Kidney capillary endothelial cell (primary cell): Measurements from ENCODE around the gene AMBRA1.
A peak's percentile ranks its signal among the peaks of the same experiment; 100 is the strongest.

Source experiments
- DNase-seq: peaks from one replicate; pipeline ENCODE4 v3.0.0-alpha.2; 2018; ENCODE audit warnings: low spot score

Gene AMBRA1

DNA sequence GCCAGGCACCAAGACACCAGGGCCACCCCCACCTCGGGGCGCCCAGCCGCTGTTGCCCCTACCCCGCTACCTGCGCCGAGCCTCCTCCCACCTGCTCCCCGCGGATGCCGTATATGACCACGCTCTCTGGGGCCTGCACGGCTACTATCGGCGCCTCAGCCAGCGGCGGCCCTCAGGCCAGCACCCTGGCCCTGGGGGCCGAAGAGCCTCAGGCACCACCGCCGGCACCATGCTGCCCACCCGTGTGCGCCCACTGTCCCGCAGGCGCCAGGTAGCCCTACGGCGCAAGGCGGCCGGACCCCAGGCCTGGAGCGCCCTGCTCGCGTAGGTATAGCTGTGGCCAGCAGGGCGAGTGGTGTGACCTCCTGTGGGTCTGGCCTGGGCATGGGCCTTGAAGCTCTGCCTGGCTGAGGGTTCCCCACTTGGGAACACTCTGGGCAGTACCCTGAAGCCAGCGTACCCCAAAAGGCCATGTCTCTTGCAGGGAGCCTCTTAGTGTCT is 227.1 kb downstream of the AMBRA1 start:
- no peak for DNase-seq

DNA sequence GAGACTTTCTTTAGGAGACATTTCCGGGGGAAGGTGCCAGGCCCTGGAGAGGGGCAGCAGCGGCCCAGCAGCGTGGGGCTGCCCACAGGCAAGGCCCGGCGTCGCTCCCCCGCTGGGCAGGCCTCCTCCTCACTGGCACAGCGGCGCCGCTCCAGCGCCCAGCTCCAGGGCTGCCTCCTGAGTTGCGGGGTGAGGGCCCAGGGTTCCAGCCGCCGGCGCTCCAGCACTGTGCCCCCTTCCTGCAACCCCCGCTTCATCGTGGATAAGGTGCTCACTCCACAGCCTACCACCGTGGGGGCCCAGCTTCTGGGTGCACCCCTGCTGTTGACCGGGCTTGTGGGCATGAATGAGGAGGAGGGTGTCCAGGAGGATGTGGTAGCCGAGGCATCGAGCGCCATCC is 227.6 kb downstream of the AMBRA1 start:
- no peak for DNase-seq

DNA sequence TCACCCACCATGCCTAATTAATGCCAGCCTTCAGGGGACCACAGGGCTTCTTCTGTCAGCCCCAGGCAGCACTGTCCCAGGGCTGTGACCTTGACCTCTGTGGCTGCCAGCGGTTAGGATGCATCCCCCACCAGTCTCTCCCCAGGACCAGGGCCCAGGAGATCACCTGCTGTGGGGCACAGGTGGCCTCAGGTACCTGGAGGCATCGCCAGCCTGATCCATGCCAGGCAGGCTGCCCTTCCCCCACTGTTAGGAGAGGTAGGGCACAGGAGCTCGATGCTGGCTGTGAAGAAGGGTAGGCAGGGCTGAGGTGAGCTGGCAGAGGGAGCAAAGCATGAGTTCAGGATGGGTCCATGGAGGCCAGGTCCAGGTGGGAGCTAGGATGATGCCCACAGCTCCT is 229.0 kb downstream of the AMBRA1 start:
- DNase-seq = no peak

DNA sequence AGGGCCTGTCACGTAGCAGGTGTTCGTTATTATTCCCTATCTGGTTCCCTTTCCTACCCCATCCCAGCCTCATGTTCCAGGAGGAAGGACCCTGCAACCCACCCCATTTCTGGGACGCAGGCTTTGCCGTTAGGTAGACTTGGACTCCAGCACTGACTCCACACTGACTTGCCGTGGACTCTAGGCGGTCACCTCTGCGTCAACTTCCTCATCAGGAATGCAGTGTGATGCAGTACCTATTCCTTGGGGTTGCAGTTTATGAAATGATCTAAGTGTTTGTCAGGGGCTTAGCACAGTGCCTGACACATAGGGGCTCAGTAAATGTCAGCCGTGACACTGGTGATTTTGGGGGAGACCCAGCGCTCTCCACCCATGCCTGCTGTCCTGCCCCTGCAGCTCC is 229.8 kb downstream of the AMBRA1 start:
- DNase-seq = no peak

DNA sequence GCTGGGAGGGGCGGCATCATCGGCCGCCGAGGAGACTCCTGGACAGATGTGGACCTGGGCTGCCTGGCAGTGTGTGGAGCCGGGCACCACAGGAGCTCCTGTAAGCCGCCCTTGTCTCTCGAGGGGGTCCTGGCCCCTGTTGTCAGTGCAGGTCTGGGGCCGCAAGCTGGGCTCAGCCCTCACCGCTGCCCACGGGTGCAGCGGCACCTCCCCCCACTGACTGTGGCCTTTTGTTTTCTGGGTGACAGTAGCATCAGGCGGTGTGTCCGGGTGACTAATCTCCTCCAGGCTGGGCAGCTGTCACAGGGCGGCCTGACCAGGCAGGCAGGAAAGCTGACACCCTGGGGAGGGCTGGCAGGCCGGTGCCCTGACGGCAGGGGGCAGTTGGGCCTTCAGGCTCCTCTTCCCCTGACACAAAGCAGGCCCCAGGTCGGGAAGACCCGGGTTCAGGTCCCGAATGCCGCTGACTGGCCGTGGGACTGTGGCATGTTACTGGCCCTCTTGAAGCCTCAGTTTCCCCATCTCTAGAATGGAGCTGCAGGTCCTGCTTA is 230.3 kb downstream of the AMBRA1 start:
- DNase-seq = peak; percentile 94

DNA sequence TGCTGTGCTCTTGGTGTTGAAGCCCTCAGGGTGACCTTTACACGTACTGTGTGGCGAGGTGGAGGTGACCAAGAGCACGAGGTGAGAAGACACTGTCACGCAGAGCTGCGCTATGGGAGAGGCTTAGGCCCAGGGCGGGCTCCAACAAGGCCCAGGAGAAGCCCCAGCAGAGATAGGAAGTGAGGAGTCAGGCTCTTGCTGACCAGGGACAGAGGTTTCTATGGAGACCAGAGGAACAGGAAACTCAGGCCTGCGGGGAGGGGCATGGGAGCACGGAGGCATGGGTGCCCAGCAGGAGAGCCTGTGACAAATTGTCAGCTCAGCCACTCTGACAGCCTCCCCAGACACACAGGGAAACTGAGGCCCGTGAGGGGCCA is 230.8 kb downstream of the AMBRA1 start:
- DNase-seq = peak; percentile 93

DNA sequence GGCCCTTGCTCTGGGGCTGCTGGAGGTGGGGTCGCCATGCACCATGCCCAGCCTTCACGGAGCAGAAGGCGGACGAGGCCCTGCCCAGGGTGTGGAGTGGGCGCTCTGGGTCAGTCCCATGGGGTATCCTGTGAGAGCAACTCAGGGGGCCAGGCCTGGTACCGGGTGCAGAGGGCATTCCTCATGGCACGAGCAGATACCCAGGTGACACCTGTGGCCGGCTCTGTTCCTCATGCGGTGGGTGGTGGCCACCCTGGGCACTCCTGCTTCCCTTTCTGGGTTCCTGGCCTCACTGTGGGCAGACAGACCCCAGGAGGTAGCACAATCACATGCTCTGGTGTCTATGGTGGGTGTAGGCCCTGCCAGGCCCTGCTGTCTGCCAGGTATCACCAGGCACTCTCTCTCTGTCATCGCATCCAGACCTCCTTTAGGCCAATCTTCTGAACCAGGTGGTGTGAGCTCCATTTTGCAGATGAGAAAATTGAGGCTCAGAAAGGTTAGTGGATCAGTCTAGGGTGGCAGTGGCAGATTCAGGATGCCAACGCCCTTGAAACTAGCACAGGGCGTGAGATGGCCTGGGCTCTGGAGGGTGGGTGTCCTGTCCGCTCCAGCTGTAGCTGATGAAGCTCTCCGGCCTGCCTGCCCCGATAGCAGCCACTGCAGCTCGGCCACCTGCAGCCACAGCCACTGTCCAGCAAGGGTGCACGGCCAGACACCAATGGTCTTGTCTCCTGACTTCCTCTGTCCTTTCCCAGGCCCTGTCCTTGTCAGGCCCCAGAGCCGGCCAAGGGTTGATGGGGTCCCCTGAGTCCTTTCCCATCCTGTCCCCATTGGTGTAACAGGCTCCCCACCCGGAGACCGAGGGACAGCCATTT is 231.4 kb downstream of the AMBRA1 start:
- DNase-seq = no peak

DNA sequence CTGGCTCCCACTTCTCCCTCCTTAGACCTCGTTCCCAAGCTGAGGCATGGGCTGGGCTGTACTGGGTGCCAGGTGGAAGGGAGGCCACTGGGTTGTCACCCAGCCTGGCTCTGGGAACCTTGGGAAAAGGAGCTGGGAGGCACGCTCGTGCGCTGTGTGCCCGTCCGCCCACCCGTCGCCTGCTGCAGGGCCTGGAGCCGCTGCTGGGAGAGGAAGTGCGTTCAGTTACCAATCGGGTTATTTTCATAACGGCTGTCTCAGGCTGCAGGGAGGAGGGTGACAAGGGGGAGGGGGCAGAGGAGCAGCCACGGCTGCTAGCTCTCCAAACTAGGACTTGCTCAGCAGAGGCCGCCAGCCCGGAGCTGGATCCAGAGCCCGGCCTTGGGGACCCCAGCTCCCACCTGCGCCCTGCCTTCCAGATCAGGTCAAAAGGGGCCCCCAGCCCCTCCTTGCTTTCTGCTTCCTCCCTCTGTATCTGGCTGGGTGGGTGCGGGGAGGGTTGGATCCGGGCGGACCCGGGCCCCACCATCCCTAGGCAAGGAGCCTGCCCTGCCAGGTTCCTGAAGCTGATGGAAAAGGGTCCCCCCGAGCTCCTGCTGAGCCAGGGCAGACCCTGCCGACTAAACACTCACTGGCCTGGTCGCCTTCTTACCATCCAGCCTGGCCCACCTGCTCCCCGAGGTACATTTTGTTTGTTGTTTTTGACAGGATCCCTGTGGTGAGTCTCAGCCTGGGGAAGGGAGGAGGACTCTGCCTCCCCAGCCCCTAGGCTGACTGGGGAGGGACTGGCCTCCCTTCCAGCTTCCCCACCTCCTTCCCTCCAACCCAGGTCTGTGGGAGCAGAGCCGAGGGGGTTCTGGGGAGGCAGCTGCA is 232.3 kb downstream of the AMBRA1 start:
- DNase-seq = peak; percentile 81

DNA sequence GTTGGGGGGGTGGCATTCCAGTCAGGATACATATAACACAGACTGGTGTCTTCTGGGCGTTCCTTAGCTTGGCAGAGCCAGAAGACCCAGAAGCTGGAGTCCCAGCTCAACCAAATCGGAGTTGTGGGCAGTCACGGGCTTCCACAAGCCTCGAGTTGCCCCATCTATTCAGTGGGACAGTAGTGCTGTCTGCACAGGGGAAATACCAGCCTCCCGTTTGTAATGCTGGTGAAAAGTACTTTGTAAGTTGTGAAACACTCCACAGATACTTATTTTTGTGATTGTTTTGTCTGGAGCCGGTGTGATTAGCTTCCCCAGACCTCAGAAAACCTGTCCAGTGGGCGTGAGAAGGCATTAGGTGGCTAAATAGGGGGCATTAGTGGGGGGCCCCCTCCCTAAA is 232.9 kb downstream of the AMBRA1 start:
- DNase-seq = no peak

DNA sequence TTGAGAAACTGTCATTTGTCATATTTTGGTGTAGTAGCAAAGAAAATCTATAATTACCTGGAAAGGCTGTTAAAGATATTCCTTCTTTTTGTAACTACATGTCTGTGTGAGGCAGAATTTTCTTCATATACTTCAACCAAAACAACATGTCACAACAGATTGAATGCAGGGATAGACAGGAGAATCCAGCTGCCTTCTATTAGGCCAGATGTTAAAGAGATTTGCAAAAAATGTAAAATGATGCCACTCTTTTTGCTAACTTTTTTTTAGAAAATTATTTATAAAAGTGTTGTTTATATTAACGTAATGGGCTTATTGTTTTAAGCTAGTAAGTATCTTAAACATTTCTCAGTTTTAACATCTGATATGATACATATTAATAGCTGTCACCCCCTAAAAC is 233.9 kb downstream of the AMBRA1 start:
- no peak for DNase-seq

DNA sequence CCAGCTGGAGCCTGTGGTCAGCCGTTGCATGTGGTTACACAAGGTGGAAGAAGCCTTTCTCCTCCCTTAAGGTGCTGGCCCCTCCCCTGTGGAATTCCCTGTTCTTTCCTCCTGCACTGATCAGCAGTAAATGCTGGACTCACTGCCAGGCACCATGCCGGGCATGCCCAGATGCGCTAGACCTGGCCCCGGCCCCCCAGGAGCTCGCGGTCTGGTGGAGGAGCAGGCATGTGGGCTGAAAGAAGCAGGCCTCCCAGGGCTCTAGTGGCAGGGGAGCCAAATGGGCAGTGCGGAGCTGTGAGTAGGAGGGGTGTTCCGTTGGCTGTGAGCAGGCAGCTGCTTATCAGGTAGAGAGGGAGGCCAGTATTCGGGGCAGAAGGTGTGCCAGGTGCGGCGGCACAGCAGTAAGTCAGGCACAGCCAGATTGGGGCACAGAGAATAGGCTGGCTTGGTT is 236.3 kb downstream of the AMBRA1 start:
- DNase-seq = no peak

DNA sequence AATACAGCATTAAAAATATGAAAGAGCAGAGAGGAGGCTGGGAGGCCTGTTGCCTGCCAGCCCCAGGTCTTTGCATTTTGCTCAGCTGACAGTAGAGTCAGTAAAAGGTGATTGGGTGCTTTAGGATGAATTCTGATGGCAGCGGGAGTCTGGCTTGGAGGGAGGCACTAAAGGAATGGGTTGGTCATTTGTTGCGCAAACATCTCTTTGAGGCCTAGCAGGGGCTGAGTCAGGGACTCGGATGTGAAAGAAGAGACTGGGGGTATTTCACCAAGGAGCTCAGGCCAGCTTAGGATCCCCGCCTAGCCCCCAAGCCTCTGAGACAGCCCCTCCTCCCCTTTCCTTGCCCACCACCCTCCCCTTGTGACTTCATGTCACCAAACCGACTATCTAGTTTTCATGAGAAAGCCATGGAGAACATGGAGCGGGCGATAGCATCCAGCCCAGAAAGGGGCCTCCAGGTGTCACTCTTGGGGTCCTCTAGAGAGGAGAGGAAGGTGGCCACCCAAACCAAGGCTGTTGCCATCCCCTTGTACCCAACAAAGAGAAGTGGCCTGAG is 236.8 kb downstream of the AMBRA1 start:
- DNase-seq = no peak

DNA sequence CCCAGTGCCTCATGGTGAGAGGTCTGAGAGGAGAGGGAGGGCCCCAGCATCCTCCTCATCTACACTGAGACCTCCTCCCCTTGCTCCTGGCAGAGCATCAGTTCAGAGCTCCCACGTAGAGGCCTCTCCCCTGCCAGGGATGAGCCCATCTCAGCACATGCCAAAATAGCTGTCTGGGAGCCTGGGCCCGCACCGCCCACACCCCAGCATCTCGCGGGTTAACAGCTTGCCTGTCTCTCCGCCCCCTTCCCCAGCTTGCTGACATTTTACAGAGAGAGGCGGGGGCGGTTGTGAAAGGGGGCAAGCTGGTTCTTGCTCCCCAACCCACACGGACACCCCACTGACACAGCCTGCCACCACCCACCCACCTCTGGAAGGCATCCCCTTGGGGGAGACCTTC is 240.1 kb downstream of the AMBRA1 start:
- no peak for DNase-seq

DNA sequence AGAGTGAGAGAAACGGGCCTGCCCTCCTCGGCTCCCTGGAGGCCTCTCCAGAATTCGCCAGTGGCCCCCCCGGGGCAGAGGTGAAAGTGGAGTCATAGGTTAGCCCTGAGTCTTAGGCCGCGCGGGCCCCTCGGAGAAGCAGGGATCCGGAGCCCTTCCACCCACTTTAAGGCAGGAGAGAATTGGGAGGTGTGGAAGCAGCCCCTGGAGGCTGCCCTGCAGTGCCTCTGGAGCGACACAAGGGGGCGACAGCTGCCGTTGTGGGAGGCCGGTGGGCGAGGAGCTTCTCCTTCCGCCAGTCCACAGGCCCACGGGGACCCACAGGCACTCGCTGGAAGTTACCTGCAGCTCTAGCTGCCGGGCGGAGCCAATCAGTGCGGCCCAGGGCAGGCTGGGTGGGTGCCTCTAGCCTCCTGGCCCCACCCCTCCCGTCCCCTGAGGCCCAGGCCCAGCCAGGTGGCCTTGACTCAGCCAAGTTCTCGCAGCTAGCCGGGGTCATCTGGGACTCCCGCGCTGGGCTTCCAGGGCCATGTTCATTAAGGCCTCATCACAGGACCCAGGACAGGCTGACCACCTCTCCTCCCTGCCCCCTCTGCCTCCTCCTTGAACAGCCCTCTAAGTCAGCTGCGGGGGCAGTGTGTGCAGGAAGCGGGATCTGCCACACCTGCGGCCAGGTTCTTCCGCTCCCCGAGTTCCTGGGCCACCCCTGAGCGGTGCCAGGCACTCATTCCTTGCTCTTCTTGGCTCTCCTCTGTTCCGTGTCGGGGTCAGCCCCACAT is 241.6 kb downstream of the AMBRA1 start:
- DNase-seq = peak; percentile 54

DNA sequence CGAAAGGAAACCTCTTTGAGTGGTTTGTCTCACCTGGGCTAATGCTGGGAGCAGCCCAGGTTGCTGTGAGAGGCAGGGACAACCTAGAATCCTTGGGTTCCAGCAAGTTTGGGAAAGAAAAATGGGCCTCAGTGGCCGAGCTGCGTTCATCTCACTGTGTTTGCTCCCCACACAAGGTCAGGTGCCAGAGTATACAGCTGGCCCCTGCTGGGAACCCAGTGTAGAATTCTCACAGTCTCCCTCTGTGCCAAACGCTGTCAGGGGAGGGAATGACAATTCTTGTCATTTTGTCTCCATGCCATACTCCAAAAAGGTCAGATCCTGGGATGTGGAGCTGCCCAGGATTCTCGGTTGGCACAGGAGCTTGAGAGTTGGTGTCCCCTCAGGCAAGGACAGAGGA is 242.2 kb downstream of the AMBRA1 start:
- DNase-seq = no peak

DNA sequence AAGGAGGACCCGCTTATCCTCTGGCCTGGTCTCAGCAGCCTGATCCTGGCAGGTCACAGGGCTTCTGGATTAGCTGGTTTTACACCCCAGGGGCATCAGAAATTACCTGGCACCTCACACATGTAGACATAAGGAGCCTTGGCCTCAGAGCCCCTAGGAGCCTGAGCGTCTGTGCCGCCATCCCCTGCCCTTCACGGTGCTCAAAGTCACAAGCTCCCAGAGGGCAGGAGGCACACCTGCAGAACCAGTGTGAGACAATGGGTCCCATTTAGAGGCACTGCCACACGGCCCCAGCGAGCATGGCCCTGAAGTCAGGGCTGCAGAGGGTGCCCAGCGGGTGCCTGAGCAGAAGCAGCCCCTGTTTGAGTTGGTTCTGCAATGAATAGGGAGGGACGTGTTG is 242.7 kb downstream of the AMBRA1 start:
- no peak for DNase-seq

DNA sequence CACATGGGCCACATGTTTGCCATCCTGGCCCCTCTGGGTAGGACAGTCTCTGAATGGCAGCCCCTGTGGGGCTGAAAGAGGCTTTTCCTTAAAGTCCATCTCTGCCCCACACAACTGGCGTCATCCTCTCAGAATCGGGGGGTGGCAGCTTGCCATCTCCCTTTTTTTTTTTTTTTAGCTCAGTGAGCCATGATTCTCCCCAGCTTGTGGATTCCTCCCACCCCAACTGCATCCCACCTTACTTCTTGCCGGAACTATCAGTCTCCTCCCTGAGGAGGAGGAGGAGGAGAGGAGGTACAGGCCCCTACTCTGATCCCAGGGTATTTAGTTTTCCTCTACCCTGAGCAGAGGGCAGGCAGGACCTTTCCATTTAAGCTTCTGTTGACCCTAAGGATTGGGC is 243.1 kb downstream of the AMBRA1 start:
- DNase-seq = no peak

DNA sequence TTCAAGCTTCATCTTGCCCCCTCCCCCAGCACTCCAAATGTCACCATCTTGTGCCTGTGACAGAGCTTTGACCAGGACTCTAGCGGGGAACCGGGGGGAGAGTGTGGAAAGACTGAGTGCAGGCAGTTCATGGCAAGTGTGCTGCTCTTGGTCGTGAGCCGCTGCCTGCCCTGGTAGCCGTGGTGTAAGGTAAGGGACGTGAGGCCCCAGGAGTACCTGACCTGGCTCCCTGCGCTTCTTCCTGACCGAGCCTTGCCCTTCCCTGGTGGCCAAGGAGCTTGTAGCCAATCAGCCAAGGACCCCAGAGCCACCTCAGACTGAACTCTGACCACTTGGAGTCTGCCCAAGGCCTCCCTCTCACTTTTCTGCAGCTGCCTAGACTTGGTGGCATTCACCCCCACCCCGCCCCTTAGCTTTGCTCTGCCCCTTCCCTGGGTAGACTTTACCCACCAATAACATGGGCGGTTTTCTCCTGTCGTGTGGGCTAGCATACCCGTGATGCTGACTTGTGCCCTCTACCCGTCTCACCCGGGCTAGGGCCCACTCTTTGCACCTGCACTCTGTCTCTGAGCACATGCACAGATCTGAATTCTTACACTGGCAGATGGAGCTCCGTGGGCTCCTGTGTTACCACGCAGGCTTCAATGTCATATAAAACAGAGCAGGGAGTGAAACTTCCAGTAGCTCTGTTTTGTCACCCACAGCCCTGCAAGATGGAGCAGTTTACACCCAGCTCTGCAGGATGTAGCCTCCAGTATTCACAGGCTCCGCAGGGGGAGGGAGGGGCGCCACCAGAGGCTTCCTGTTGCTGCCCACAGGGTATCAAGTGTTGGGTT is 245.0 kb downstream of the AMBRA1 start:
- no peak for DNase-seq

DNA sequence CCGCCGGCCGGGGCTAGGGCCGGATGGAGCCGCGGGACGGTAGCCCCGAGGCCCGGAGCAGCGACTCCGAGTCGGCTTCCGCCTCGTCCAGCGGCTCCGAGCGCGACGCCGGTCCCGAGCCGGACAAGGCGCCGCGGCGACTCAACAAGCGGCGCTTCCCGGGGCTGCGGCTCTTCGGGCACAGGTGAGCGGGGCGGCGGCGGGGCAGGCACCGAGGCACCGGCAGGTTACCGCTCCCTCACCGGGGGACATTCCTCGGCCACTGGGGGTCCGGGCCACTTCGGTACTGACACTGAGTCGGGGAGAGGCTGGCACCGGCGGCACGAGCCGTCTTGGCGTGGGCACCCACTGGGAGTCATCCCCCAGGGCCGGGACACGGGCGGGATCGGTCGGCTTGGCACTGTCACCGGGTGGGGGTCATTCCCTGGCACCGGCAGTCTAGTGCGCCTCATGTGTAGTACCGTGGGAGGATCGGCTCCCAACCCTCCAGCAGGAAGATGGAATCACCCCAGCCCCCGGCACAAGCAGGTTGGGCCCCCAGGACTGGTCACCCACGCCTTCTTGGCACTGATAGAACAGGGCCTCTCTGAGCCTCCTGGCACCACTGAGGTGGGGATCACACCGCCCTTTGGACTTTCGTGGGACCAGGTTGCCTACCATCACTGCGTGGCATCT is 246.0 kb downstream of the AMBRA1 start:
- no peak for DNase-seq
